Upper lobe of left lung (tissue), 6 donors: ENCODE data around the gene RBKS. TPM values are rescaled to one million over a fixed set of nuclear protein-coding genes. Genes with fewer than 3 reads are reported as not detected.

Source experiments
- ATAC-seq, 2 donors: fragments of 200-7000 bp; cut with Tn5 transposase; one replicate each; pipeline ENCODE4 v1.9.1; 2022; ENCODE audit warnings: mild to moderate bottlenecking in 2 of 2, moderate library complexity in 2 of 2; ENCODE audit not compliant: low FRiP score in 2 of 2
- DNase-seq, 2 donors: peaks; one replicate each; pipeline ENCODE4 v3.0.0-alpha.2; 2019 to 2020
- H3K27ac ChIP-seq, 4 donors: fragments of 200-600 bp; sonication (generic); one replicate each; pipeline ENCODE4 v1.5.1; 2016 to 2019
- H3K27me3 ChIP-seq, 4 donors: fragments of 200-600 bp; sonication (generic); one replicate each; pipeline ENCODE4 v1.5.1; 2017 to 2019
- H3K36me3 ChIP-seq, 4 donors: fragments of 200-600 bp; sonication (generic); one replicate each; pipeline ENCODE4 v1.5.1; 2016 to 2019
- H3K4me1 ChIP-seq, 4 donors: fragments of 200-600 bp; sonication (generic); one replicate each; pipeline ENCODE4 v1.5.1; 2018 to 2019
- H3K4me3 ChIP-seq, 4 donors: fragments of 200-600 bp; sonication (generic); one replicate each; pipeline ENCODE4 v1.5.1; 2017 to 2019; ENCODE audit warnings: mild to moderate bottlenecking in 2 of 4, moderate library complexity in 1 of 4
- H3K9me3 ChIP-seq, 4 donors: fragments of 200-600 bp; sonication (generic); one replicate each; pipeline ENCODE4 v1.5.1; 2018 to 2019
- EP300 ChIP-seq, 4 donors: sonication (generic); formaldehyde crosslinking; IDR thresholded peaks; one replicate each; pipeline ENCODE4 v1.5.1; 2017; ENCODE audit warnings: antibody characterized with exemption in 4 of 4, control low read depth in 2 of 4
- POLR2A ChIP-seq, 4 donors: fragments of 450-650 bp; IDR thresholded peaks; one replicate each; pipeline ENCODE4 v1.5.1; 2016 to 2017; ENCODE audit warnings: antibody characterized with exemption in 4 of 4, mild to moderate bottlenecking in 2 of 4
- POLR2AphosphoS5 ChIP-seq, 2 donors: sonication (generic); formaldehyde crosslinking; IDR thresholded peaks; one replicate each; pipeline ENCODE4 v1.5.1; 2017; ENCODE audit warnings: antibody characterized with exemption in 2 of 2
- WGBS, 2 donors: methylation state at CpG; one replicate each; pipeline ENCODE4 v1.1.5; 2017 to 2018; 5-methylcytosine and 5-hydroxymethylcytosine counted together
- total RNA-seq, 6 donors: library from RNA; depleted of rRNA in 4 of 6; stranded (reverse); fragments of >200 nt in 4 of 6; gene quantifications; one replicate each; pipeline versions ENCODE4 v1.1.0 to v1.2.1, GENCODE V29; 2016 to 2021
- TF ChIP-seq, protein P1 (sequence below), 6 experiments: fragments of 450-650 bp in 4 of 6; fragments of 200-600 bp in 2 of 6; sonication (generic) in 2 of 6; IDR thresholded peaks; one replicate each; pipeline ENCODE4 v1.5.1; 2016 to 2019; ENCODE audit warnings: antibody characterized with exemption in 6 of 6
- donor health status: DM: no; HTN: no; CAD: no; lungs with moderate emphysema.
- donor health status: DM: no; HTN: yes; CAD: no; lungs with severe emphysema.

RBKS gene
- total RNA-seq, 6 donors from 2014 or later: 2.9 to 5.4 (median 3.2) TPM

DNA sequence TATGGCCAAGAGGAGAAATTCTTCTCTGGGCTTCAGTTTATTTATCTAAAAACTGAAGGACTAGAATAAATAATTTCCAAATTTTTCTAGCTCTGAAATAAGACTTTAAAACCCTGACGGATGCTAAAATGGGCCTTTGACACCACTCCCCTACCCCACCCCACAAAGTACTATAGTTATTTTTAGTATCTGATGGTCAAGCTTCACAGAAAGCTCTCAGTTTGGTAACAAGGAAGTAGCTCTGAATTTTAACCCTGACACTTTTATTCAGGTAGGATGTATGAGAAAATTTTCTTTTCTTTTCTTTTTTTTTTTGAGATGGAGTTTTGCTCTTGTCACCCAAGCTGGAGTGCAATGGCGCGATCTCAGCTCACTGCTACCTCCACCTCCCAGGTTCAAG, 2.4 kb downstream of the RBKS start:
- peak overlapping the region in 1 of 4 donors; percentile 18 for H3K27ac ChIP-seq
- DNase-seq (no peak), ATAC-seq (no peak)
- TF ChIP-seq POLR2AphosphoS5 (IDR thresholded peaks at IDR 0.05): no peak
- TF ChIP-seq, protein P1, sequence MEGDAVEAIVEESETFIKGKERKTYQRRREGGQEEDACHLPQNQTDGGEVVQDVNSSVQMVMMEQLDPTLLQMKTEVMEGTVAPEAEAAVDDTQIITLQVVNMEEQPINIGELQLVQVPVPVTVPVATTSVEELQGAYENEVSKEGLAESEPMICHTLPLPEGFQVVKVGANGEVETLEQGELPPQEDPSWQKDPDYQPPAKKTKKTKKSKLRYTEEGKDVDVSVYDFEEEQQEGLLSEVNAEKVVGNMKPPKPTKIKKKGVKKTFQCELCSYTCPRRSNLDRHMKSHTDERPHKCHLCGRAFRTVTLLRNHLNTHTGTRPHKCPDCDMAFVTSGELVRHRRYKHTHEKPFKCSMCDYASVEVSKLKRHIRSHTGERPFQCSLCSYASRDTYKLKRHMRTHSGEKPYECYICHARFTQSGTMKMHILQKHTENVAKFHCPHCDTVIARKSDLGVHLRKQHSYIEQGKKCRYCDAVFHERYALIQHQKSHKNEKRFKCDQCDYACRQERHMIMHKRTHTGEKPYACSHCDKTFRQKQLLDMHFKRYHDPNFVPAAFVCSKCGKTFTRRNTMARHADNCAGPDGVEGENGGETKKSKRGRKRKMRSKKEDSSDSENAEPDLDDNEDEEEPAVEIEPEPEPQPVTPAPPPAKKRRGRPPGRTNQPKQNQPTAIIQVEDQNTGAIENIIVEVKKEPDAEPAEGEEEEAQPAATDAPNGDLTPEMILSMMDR (IDR thresholded peaks at IDR 0.05): no peak
- TF ChIP-seq EP300 (IDR thresholded peaks at IDR 0.05): no peak
- TF ChIP-seq POLR2A (IDR thresholded peaks at IDR 0.05): no peak
- H3K27me3 ChIP-seq: no peaks in the 10 kb centered on the region
- WGBS, 2 donors: 85 to 86% methylated on average over 3 of the region's 3 CpGs
- H3K36me3 ChIP-seq: no peaks in the 10 kb centered on the region
- H3K4me1 ChIP-seq: peaks cover 8 to 35% (median 20%) of the 10 kb centered on the region in 4 donors
- H3K4me3 ChIP-seq: no peak overlapping the region
- H3K9me3 ChIP-seq: no peaks in the 10 kb centered on the region

DNA sequence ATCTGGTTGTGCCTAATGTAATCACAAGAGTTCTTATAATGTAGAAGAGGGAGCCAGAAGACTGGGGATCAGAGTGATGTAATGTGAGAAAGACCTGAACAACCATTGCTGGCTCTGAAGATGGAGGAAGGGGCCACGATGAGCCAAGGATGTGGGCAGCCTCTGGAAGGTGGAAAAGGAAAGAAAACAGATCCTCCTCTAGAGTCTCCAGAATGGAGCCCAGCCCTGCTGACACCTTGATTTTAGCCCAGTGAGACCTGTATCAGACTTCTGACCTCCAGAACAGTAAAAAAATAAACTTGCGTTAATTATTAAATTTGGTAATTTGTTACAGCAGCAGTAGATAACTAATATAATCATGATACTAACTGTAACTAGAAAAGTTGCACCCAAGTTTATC, 3.1 kb downstream of the RBKS start:
- TF ChIP-seq POLR2A (IDR thresholded peaks at IDR 0.05) (no peak), POLR2AphosphoS5 (IDR thresholded peaks at IDR 0.05) (no peak), EP300 (IDR thresholded peaks at IDR 0.05) (no peak)
- TF ChIP-seq, protein P1 (IDR thresholded peaks at IDR 0.05): no peak
- no peak for DNase-seq
- Histone ChIP-seq H3K36me3 (no peaks in the 10 kb centered on the region), H3K27ac (no peak overlapping the region), H3K27me3 (no peaks in the 10 kb centered on the region), H3K4me1 (peaks cover 6 to 28% (median 17%) of the 10 kb centered on the region in 4 donors), H3K4me3 (no peak overlapping the region), H3K9me3 (no peaks in the 10 kb centered on the region)
- 77 to 78% methylated on average over 2 of the region's 2 CpGs for WGBS, 2 donors
- no peak for ATAC-seq

DNA sequence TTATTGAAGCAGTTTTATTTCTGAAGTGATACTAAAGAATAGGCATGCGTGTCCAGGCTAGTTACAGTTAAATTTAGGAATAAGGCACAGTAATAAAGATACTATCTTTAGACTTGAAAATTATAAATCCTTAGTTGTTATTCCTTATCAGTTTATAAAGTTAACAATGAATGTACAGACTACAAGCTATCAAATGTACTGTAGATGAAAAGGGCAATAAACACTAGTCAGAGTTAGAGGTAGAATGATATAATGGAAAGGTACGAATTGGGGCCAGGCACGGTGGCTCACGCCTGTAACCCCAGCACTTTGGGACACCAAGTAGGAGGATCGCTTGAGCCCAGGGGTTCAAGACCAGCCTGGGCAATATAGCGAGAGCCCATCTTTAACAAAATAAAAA, 3.9 kb downstream of the RBKS start:
- 98 to 100% methylated on average over 6 of the region's 6 CpGs for WGBS, 2 donors
- ATAC-seq: no peak
- H3K27me3 ChIP-seq: no peaks in the 10 kb centered on the region

DNA sequence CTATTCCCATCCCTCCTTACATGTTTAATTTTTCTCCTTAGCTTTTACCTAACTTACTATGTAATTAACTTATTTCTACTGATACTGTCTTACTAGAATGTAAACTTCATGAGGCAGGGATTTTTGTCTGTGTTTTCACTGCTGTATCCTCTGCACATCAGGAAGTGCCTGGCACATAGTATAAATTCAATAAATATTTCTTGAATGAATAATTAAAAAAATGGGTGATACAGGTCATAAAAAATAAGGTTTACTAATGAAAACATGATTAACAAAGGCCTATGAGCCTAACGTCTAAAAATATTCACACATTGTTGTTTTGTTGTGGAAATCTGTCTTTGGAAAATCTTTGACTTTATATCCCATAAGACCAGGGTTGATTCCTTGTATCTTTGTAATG, 4.5 kb downstream of the RBKS start:
- no peak for TF ChIP-seq POLR2AphosphoS5 (IDR thresholded peaks at IDR 0.05)
- TF ChIP-seq EP300 (IDR thresholded peaks at IDR 0.05): no peak
- TF ChIP-seq, protein P1 (IDR thresholded peaks at IDR 0.05): no peak
- TF ChIP-seq POLR2A (IDR thresholded peaks at IDR 0.05): no peak
- no peak overlapping the region for H3K4me3 ChIP-seq
- H3K27me3 ChIP-seq: no peaks in the 10 kb centered on the region
- H3K9me3 ChIP-seq: no peaks in the 10 kb centered on the region
- H3K27ac ChIP-seq: no peak overlapping the region
- ATAC-seq (no peak), DNase-seq (no peak)
- peaks cover 0 to 18% (median 10%) of the 10 kb centered on the region in 4 donors for H3K4me1 ChIP-seq
- 86 to 89% methylated on average over 1 of the region's 1 CpG for WGBS, 2 donors
- no peaks in the 10 kb centered on the region for H3K36me3 ChIP-seq

More for the DNA sequence above, 3.9 kb downstream of the RBKS start:
- Histone ChIP-seq H3K4me3 (no peak overlapping the region), H3K27ac (no peak overlapping the region), H3K9me3 (no peaks in the 10 kb centered on the region), H3K4me1 (peaks cover under 1 to 20% (median 12%) of the 10 kb centered on the region in 4 donors), H3K36me3 (no peaks in the 10 kb centered on the region)
- TF ChIP-seq, protein P1 (IDR thresholded peaks at IDR 0.05): no peak
- TF ChIP-seq POLR2A (IDR thresholded peaks at IDR 0.05): no peak
- no peak for TF ChIP-seq POLR2AphosphoS5 (IDR thresholded peaks at IDR 0.05)
- TF ChIP-seq EP300 (IDR thresholded peaks at IDR 0.05): no peak
- DNase-seq: no peak

DNA sequence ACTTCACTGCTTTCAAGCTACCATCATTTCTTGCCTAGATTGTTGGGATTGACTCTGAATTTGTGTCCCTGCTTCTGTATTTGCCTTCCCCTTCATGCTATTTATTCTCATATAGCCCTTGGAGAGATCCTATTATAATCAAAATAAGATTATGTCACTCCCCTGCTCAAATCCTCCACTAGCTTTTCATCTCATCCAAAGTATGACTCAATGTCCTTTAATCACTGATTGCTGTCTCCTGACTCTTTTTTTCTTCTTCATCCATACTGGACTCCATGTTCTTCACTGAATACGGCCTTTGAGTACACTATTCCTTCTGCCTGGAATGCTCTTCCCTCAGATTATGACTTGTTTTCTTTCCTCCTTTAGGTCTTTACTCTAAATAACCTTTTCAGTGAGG, 5.0 kb downstream of the RBKS start:
- no peak for ATAC-seq
- no peak overlapping the region for H3K27ac ChIP-seq

More for the DNA sequence above, 5.0 kb downstream of the RBKS start:
- WGBS, 2 donors: 95 to 100% methylated on average over 1 of the region's 1 CpG
- Histone ChIP-seq H3K4me1 (peaks cover 0 to 18% (median 10%) of the 10 kb centered on the region in 4 donors), H3K27me3 (no peaks in the 10 kb centered on the region), H3K4me3 (no peak overlapping the region), H3K9me3 (no peaks in the 10 kb centered on the region), H3K36me3 (no peaks in the 10 kb centered on the region)
- TF ChIP-seq, protein P1 (IDR thresholded peaks at IDR 0.05): no peak
- TF ChIP-seq POLR2AphosphoS5 (IDR thresholded peaks at IDR 0.05): no peak
- DNase-seq: no peak
